Testis (tissue), 3 donors: ENCODE measurements around the gene WDR91. TPM values are rescaled to one million over a fixed set of nuclear protein-coding genes. Genes with fewer than 3 reads are reported as not detected.

Experiments used
- DNase-seq: peaks from one replicate; pipeline ENCODE4 v3.0.0-alpha.2; 2019
- H3K27ac ChIP-seq, 2 donors: fragments of 200-600 bp; sonication (generic); one replicate each; pipeline ENCODE4 v1.5.1; 2019
- H3K27me3 ChIP-seq: fragments of 200-600 bp; sonication (generic); one replicate; pipeline ENCODE4 v1.5.1; 2019
- H3K36me3 ChIP-seq: fragments of 200-600 bp; sonication (generic); one replicate; pipeline ENCODE4 v1.5.1; 2017; ENCODE audit warnings: low read depth; ENCODE audit errors: missing control alignments
- H3K4me1 ChIP-seq: fragments of 200-600 bp; sonication (generic); one replicate; pipeline ENCODE4 v1.5.1; 2019
- H3K4me3 ChIP-seq, 2 donors: fragments of 200-600 bp; sonication (generic); one replicate each; pipeline ENCODE4 v1.5.1; 2017 to 2019
- H3K9me3 ChIP-seq: fragments of 200-600 bp; sonication (generic); one replicate; pipeline ENCODE4 v1.5.1; 2017
- POLR2A ChIP-seq: fragments of 450-650 bp; IDR thresholded peaks from one replicate; pipeline ENCODE4 v1.6.1; 2017; ENCODE audit warnings: antibody characterized with exemption, mild to moderate bottlenecking, moderate library complexity
- WGBS, 2 donors: methylation state at CpG; one replicate each; pipeline ENCODE4 v1.1.5; 2018; 5-methylcytosine and 5-hydroxymethylcytosine counted together
- intact Hi-C: fragments of 100-400 bp; cut with DNase I; formaldehyde crosslinking; loops from one replicate; pipeline ENCODE4 v1.15.1; 2023; ENCODE audit warnings: low total_unique reads
- polyA plus RNA-seq: library from polyadenylated mRNA; stranded (reverse); fragments of 350-450 nt; fragmentation: Illumina TruSeq; extraction: RNeasy Lipid Tissue Mini Kit (QIAGEN cat#74804); gene quantifications from one replicate; pipeline ENCODE4 v1.2.3, GENCODE V29; 2014; ENCODE audit warnings: low read depth, low replicate concordance; ENCODE audit not compliant: insufficient read depth
- total RNA-seq, 2 donors: library from RNA; depleted of rRNA; stranded (reverse); fragments of >200 nt; gene quantifications; one replicate each; pipeline ENCODE4 v1.2.3, GENCODE V29; 2016
- TF ChIP-seq, protein P1 (sequence below), 3 experiments: fragments of 450-650 bp in 2 of 3; fragments of 200-600 bp in 1 of 3; sonication (generic) in 1 of 3; IDR thresholded peaks; one replicate each; pipeline ENCODE4 v1.5.1; 2016 to 2019; ENCODE audit warnings: antibody characterized with exemption in 3 of 3, mild to moderate bottlenecking in 2 of 3, moderate library complexity in 1 of 3

WDR91 gene
- total and polyA plus RNA-seq, 3 donors from 2014 or later = 23.8 to 46.6 (median 29.5) TPM

DNA sequence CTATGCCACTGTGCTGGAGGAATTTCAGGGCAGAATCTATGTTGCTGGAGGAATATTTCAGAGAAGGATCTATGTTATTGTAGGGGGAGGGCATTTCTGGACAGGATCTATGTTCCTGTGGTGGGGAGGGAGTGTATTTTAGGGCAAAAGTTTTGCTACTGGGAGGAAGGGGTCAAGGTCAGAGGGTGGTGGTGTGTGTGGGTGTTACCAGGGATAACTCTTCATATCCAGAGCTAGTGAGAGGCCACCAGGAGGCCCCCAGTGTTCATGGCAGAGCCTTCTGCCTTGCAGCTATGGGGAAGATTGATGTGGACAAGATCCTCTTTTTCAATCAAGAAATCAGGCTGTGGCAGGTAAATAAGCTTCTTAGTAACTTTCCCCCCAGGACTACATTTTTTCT lies 20.4 kb upstream of the WDR91 start:
- DNase-seq = no peak
- TF ChIP-seq, protein P1, sequence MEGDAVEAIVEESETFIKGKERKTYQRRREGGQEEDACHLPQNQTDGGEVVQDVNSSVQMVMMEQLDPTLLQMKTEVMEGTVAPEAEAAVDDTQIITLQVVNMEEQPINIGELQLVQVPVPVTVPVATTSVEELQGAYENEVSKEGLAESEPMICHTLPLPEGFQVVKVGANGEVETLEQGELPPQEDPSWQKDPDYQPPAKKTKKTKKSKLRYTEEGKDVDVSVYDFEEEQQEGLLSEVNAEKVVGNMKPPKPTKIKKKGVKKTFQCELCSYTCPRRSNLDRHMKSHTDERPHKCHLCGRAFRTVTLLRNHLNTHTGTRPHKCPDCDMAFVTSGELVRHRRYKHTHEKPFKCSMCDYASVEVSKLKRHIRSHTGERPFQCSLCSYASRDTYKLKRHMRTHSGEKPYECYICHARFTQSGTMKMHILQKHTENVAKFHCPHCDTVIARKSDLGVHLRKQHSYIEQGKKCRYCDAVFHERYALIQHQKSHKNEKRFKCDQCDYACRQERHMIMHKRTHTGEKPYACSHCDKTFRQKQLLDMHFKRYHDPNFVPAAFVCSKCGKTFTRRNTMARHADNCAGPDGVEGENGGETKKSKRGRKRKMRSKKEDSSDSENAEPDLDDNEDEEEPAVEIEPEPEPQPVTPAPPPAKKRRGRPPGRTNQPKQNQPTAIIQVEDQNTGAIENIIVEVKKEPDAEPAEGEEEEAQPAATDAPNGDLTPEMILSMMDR (IDR thresholded peaks at IDR 0.05) = no peak
- Histone ChIP-seq H3K36me3 (no peaks in the 10 kb centered on the region), H3K4me3 (no peak overlapping the region), H3K9me3 (no peaks in the 10 kb centered on the region), H3K27ac (no peak overlapping the region), H3K4me1 (no peaks in the 10 kb centered on the region), H3K27me3 (no peaks in the 10 kb centered on the region)
- intact Hi-C loops = no loop called here

DNA sequence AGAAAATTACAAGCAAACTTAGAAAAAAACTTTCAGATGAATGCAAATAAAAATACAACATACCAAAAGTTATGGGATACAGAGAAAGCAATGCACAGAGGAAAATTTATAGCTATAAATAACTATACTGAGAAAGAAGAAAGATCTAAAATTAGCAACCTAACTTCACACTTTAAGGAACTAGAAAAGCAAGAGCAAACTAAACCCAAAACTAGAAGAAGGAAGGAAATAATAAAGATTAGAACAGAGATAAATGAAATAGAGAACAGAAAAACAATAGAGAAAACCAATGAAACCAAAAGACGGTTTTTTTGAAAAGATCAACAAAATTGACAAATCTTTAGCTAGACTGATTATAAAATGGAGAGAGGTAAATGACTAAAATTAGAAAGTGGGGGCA lies 12.7 kb upstream of the WDR91 start:
- no peak for DNase-seq
- WGBS, 2 donors = 65 to 88% methylated on average over 1 of the region's 1 CpG
- Histone ChIP-seq H3K36me3 (no peaks in the 10 kb centered on the region), H3K27me3 (no peaks in the 10 kb centered on the region), H3K27ac (no peak overlapping the region), H3K4me3 (no peak overlapping the region), H3K4me1 (no peaks in the 10 kb centered on the region), H3K9me3 (no peaks in the 10 kb centered on the region)
- TF ChIP-seq, protein P1 (IDR thresholded peaks at IDR 0.05) = no peak
- TF ChIP-seq POLR2A = no peak
- intact Hi-C loops = no loop called here

DNA sequence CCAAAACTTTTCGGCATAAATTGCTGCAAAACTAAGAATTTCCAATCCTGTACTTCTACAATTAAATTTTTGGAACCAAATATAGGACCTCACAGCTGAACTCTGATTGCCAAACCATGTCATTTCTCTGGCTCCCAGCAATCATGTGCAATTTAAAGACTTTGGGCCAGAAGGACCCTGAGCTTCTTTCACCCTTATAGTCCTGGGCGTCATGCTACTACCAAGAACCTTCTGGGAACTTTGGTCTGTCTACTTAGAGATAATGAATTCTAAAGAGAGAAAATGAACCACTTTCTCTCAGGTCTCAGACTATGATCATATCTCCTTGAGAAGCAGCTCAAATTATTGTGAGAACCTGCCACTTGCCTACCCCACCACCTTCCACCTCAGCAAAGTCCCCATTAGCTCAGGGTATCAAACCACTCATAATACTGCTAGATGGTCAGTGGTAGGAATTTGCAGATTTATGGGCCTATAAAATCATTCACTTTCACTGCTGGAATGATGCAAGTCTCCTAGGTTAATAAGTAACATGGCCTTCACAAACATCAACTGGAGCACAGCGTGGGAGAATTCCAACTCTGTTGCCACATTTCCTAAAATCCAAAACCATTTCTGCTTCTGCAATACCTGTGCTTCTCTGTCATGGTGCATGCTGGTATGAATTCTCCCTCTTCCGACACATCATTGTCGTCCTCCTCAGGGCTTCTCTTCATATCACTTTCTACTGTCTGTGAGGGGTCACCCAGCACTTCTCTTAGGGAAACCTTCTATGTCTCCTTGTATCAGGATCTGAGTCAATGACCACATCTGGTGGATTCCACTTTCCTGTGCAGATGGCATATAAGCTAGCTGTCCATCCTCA lies 6.6 kb upstream of the WDR91 start:
- no peaks in the 10 kb centered on the region for H3K36me3 ChIP-seq
- intact Hi-C loops = no loop called here
- no peak overlapping the region for H3K27ac ChIP-seq
- H3K4me3 ChIP-seq = no peak overlapping the region
- WGBS, 2 donors = 95 to 96% methylated on average over 5 of the region's 5 CpGs
- H3K27me3 ChIP-seq = no peaks in the 10 kb centered on the region
- no peak for DNase-seq
- no peaks in the 10 kb centered on the region for H3K9me3 ChIP-seq
- no peak for TF ChIP-seq POLR2A
- TF ChIP-seq, protein P1 (IDR thresholded peaks at IDR 0.05) = no peak
- H3K4me1 ChIP-seq = no peaks in the 10 kb centered on the region

DNA sequence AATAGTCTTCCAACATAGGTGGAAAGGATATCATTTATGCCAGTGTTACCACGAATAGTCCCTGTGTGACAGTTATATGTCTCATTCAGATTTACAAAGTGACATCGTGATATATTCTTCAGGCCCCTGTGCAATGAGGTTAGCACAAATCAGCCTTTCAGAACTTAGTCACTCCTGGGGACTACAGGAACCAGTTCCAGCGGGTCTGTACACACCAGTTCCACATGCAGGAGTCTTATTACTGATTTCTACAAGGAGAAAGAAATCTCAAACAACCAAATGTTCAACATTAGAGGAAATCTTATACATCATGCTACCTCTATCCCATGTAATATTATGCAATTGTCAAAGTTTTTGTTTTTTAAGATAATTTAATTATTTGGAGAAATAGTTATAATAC lies 4.4 kb upstream of the WDR91 start:
- H3K27me3 ChIP-seq = no peaks in the 10 kb centered on the region

More for the DNA sequence above, 4.4 kb upstream of the WDR91 start:
- DNase-seq = no peak
- Histone ChIP-seq H3K9me3 (no peaks in the 10 kb centered on the region), H3K4me1 (peaks cover under 1% of the 10 kb centered on the region), H3K4me3 (no peak overlapping the region), H3K36me3 (no peaks in the 10 kb centered on the region), H3K27ac (peak overlapping the region in 1 of 2 donors; percentile 3)
- TF ChIP-seq, protein P1 (IDR thresholded peaks at IDR 0.05) = no peak
- no peak for TF ChIP-seq POLR2A
- intact Hi-C loops = no loop called here
- WGBS, 2 donors = 64 to 71% methylated on average over 3 of the region's 3 CpGs
